Measurements from ENCODE around the gene TAX1BP3. TPM values are rescaled to one million over a fixed set of nuclear protein-coding genes. Genes with fewer than 3 reads are reported as not detected.

The TAX1BP3 gene
- total and polyA plus RNA-seq, 2 of the 13 experiments (the other 11 are each of a cell fraction or from before 2014, with no cell fraction given) = 16.7 to 45.1 TPM

DNA sequence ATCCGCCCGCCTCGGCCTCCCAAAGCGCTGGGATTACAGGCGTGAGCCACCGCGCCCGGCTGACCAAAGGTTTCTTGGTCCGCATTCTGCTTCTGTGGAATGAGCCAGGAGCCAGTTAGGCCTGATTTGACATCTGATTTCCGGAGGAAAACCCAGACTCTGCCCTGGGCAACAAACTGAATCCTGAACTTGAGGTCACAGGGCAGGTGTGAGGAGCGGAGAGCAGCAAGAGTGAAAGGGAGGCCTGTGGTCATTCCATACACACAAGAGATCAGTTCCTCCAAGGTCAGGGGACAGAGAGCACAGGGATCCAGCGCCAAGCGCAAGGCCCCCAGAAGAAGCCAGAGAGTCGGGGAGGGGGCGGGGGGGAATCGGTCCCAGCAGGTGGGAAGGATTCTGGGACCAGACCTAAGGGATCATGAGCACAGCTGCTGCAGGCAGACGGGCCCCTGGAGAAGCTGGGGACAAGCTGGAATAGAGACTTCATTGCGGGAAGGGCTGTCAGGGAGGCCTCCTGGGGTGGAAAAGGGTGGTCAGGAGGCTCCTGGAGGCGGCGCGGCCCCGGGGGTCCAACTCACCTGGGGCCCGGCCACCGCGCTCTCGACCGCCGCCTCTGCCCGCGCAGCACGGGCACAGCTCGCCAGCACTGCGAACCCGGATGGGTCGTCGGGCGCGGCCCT is 32.8 kb downstream of the TAX1BP3 start (continued):
- TF ChIP-seq, protein P1, sequence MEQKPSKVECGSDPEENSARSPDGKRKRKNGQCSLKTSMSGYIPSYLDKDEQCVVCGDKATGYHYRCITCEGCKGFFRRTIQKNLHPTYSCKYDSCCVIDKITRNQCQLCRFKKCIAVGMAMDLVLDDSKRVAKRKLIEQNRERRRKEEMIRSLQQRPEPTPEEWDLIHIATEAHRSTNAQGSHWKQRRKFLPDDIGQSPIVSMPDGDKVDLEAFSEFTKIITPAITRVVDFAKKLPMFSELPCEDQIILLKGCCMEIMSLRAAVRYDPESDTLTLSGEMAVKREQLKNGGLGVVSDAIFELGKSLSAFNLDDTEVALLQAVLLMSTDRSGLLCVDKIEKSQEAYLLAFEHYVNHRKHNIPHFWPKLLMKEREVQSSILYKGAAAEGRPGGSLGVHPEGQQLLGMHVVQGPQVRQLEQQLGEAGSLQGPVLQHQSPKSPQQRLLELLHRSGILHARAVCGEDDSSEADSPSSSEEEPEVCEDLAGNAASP (CRISPR knock-in tag; IDR thresholded peaks at IDR 0.05; ENCODE audit: borderline replicate concordance) = peak; percentile 31; the same call in 1 of the 2 replicates
- TF ChIP-seq RELA (CRISPR knock-in tag; IDR thresholded peaks at IDR 0.05) (no peak), BRF2 (CRISPR knock-in tag; IDR thresholded peaks at IDR 0.05) (no peak), LCORL (IDR thresholded peaks at IDR 0.05) (no peak), LCORL (CRISPR knock-in tag; IDR thresholded peaks at IDR 0.05) (peak; percentile 48; the same call in 1 of the 2 replicates), ZNF562 (CRISPR knock-in tag; IDR thresholded peaks at IDR 0.05; ENCODE audit: borderline replicate concordance) (no peak), ZNF552 (CRISPR knock-in tag; IDR thresholded peaks at IDR 0.05; ENCODE audit: borderline replicate concordance) (no peak), DNMT3B (CRISPR knock-in tag; conservative IDR thresholded peaks at IDR 0.05) (no peak), RAD51 (IDR thresholded peaks at IDR 0.05; ENCODE audit: borderline replicate concordance) (no peak), TBL1XR1 (IDR thresholded peaks at IDR 0.05; ENCODE audit: borderline replicate concordance, low read length, partially characterized antibody) (no peak), TGIF2 (CRISPR knock-in tag; IDR thresholded peaks at IDR 0.05) (0 out of 2 replicates have a peak, but pooled peaks have one; percentile 42), ZNF274 (CRISPR knock-in tag; IDR thresholded peaks at IDR 0.05) (no peak), ZNF451 (CRISPR knock-in tag; IDR thresholded peaks at IDR 0.05) (no peak), ARNT (IDR thresholded peaks at IDR 0.05) (no peak), RAD21 (CRISPR knock-in tag; IDR thresholded peaks at IDR 0.05) (peak; percentile 42), ZNF230 (CRISPR knock-in tag; IDR thresholded peaks at IDR 0.05) (no peak), ZNF747 (CRISPR knock-in tag; IDR thresholded peaks at IDR 0.05; ENCODE audit: borderline replicate concordance) (no peak; the same call in 1 of the 2 replicates), ZZZ3 (CRISPR knock-in tag; IDR thresholded peaks at IDR 0.05; ENCODE audit: borderline replicate concordance) (no peak), ZNF232 (CRISPR knock-in tag; IDR thresholded peaks at IDR 0.05; ENCODE audit: borderline replicate concordance) (no peak), PRMT3 (CRISPR knock-in tag; IDR thresholded peaks at IDR 0.05; ENCODE audit: borderline replicate concordance, low read depth) (no peak)
- TF ChIP-seq, protein P2, sequence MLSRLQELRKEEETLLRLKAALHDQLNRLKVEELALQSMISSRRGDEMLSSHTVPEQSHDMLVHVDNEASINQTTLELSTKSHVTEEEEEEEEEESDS (CRISPR knock-in tag; IDR thresholded peaks at IDR 0.05; ENCODE audit: borderline replicate concordance) = peak; percentile 77; the same call in 1 of the 2 replicates
- TF ChIP-seq, protein P3, sequence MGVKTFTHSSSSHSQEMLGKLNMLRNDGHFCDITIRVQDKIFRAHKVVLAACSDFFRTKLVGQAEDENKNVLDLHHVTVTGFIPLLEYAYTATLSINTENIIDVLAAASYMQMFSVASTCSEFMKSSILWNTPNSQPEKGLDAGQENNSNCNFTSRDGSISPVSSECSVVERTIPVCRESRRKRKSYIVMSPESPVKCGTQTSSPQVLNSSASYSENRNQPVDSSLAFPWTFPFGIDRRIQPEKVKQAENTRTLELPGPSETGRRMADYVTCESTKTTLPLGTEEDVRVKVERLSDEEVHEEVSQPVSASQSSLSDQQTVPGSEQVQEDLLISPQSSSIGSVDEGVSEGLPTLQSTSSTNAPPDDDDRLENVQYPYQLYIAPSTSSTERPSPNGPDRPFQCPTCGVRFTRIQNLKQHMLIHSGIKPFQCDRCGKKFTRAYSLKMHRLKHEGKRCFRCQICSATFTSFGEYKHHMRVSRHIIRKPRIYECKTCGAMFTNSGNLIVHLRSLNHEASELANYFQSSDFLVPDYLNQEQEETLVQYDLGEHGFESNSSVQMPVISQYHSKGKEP (CRISPR knock-in tag; IDR thresholded peaks at IDR 0.05) = no peak
- TF ChIP-seq, protein P4, sequence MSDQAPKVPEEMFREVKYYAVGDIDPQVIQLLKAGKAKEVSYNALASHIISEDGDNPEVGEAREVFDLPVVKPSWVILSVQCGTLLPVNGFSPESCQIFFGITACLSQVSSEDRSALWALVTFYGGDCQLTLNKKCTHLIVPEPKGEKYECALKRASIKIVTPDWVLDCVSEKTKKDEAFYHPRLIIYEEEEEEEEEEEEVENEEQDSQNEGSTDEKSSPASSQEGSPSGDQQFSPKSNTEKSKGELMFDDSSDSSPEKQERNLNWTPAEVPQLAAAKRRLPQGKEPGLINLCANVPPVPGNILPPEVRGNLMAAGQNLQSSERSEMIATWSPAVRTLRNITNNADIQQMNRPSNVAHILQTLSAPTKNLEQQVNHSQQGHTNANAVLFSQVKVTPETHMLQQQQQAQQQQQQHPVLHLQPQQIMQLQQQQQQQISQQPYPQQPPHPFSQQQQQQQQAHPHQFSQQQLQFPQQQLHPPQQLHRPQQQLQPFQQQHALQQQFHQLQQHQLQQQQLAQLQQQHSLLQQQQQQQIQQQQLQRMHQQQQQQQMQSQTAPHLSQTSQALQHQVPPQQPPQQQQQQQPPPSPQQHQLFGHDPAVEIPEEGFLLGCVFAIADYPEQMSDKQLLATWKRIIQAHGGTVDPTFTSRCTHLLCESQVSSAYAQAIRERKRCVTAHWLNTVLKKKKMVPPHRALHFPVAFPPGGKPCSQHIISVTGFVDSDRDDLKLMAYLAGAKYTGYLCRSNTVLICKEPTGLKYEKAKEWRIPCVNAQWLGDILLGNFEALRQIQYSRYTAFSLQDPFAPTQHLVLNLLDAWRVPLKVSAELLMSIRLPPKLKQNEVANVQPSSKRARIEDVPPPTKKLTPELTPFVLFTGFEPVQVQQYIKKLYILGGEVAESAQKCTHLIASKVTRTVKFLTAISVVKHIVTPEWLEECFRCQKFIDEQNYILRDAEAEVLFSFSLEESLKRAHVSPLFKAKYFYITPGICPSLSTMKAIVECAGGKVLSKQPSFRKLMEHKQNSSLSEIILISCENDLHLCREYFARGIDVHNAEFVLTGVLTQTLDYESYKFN (CRISPR knock-in tag; conservative IDR thresholded peaks at IDR 0.05) = peak; percentile 46
